Erythroblast (primary cell): ENCODE results near the gene SC5D.

Experiments used
- GATA1 ChIP-seq: IDR thresholded peaks from 2 replicates; pipeline ENCODE4 v1.6.1; 2011; ENCODE audit warnings: low read depth, mild to moderate bottlenecking, control low read depth, low read length, moderate library complexity
- POLR2A ChIP-seq: IDR thresholded peaks from 2 replicates; pipeline ENCODE4 v1.6.1; 2011; ENCODE audit warnings: mild to moderate bottlenecking, low read length

GRCh38 chr11:121328967-121329679 is 36.6 kb downstream of the SC5D start:
- no peak for TF ChIP-seq POLR2A
- no peak for TF ChIP-seq GATA1
